Skin epidermis (tissue), 12 donors: ENCODE results near the gene IL18BP.

Source experiments
- H3K27ac ChIP-seq, 21 experiments: fragments of 200-600 bp; sonication (generic) in 11 of 21; one replicate each; pipeline ENCODE4 v1.5.0; 2020; ENCODE audit warnings: mild to moderate bottlenecking in 3 of 21, inconsistent platforms in 2 of 21, moderate library complexity in 2 of 21
- H3K4me3 ChIP-seq, 7 experiments: fragments of 200-600 bp; sonication (generic) in 2 of 7; one replicate each; pipeline ENCODE4 v1.5.0; 2020; ENCODE audit warnings: inconsistent platforms in 2 of 7, mild to moderate bottlenecking in 2 of 7, moderate library complexity in 1 of 7

IL18BP gene

DNA sequence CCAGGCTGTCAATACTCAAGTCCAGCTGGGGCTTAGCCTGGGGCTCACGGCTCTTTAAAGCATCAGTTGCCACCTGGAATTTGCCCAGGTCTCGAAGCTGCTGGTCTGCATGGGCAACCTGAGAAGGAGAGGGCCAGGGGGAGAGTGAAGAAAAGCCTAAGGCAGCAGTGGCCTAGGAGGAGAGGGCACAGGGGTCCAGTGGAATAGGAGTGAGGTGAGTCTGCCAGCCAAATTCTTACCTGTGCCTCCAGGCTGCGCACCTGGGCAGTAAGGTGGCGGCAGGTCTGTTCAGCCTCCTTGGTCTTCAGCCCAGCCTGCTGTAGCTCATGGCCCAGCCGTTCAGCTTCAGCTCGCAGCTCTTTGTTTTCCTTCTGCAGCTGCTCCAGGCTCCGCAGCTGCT lies 10.0 kb downstream of the IL18BP start:
- no peak overlapping the region for H3K27ac ChIP-seq
- H3K4me3 ChIP-seq, result no peak overlapping the region

DNA sequence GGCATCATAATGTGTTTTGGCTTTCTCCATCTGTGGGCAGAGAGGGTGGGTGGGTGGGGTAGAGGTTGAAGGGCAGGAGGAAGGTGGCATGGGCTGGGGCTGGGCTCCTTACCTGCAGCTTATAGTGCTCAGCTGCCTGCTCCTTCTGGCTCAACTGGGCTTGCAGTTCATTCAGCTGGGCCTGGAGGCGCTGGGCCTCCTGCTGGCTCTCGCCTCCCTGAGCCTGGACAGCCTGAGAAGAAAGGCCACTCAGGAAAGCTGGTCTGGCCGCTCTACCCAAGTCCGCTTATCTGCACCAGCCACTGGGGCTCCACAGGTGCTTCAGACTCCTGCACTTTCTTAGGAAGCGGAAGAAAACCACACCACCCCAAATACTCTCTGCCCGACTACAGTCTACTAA lies 10.4 kb downstream of the IL18BP start:
- Histone ChIP-seq H3K4me3 (no peak overlapping the region), H3K27ac (no peak overlapping the region)

DNA sequence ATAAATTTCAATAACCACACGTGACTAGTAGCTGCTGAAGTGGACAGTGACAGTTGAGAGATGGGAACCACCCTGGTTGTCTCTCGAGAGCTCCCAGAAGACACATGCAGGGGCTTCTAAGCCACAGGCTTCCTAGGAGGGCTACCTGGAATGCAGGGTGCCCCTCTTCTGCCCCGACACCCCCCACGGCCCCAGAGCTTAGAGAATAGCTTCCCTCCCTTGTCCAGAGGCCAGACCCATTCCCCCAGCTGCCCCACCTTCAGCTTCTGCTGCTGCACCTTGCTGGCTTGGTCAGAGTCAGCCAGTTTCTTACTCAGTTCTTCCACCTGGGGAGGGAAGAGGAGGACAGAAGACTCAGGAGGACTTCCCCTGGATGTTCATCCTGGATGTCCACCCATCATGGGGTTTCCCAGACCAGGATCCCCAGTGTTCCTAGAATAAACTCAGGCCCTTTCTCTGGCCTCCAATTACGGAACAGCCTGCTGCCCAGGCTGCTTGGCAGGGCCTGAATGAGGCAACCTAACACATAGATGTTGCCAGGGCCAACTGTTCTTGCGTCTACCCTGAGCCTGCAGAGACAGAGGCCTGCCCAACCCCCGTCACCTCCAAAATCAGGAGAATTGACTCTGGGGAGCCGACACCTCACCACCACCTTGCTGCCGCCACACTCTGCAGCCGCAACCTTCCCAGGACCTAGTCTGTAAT lies 12.0 kb downstream of the IL18BP start:
- Histone ChIP-seq H3K27ac (peak overlapping the region in 1 of 21 experiments; percentile 22), H3K4me3 (no peak overlapping the region)

DNA sequence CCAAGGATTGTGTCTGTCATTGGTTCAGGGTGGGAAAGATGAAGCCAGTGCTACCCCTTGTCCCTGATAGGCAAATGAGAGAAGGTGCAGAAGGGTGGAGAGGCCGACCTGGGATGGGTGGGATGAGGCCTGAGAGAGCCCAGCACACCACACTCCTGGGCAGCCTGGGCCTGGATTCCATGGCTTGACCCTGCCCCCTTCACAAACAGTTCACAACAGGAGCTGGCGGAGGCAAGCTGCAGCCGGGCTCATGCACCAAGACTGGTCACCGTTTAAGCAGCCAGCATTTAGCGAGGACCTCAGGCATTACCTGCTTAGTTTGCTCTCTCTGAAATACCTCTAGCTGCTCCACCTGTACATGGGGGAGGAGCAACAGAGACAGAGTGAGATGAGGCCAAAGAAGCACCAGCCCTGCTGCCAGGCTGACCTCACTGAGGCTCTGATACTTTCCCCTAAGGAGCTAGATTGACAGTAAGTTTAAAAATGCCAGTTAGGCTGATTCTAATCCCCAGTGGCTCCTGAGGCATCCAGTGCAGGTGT lies 13.5 kb downstream of the IL18BP start:
- Histone ChIP-seq H3K27ac (peak overlapping the region in 6 of 21 experiments; percentile 0 to 76 (median 44)), H3K4me3 (no peak overlapping the region)

DNA sequence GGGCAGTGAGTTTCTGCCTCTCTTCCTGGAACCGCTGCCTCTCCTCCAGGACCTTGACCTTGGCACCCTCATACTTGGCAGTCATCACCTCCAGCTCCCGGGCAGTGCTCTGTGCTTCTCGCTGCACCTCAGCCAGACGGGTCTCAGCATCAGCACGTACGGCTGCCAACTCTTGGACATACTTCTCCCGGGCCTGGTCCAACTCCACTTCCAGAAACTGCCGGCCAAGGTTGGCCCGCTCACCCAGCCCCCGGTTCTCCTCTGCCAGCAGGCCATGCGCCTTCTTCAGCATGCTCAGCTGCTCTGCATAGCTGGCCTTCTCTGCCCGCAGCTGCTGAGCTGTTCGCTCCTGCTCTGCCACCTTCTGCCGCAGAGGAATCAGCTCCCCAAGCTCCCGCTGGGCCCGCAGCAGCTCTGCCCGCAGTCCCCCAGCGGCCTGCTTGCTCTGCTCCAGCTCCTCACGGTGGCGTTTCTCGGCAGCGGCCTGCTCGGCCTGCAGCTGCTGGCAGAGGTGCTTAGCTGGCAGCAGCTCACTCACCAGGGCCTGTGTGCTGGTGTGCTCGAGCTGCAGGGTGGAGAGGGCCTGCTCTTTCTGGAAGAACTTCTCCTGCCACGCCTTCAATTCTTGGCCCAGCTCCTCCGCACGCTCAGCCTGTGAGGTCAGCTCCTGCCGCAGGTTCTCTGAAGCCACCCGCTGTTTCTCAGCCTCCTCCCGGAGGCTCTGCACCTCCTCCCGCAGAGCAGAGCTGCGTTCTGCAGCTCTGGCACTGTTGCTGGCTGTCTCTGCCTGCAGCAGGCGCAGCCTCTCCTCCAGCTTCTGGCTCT lies 14.4 kb downstream of the IL18BP start:
- Histone ChIP-seq H3K27ac (peak overlapping the region in 13 of 21 experiments; percentile 3 to 76 (median 51)), H3K4me3 (no peak overlapping the region)

DNA sequence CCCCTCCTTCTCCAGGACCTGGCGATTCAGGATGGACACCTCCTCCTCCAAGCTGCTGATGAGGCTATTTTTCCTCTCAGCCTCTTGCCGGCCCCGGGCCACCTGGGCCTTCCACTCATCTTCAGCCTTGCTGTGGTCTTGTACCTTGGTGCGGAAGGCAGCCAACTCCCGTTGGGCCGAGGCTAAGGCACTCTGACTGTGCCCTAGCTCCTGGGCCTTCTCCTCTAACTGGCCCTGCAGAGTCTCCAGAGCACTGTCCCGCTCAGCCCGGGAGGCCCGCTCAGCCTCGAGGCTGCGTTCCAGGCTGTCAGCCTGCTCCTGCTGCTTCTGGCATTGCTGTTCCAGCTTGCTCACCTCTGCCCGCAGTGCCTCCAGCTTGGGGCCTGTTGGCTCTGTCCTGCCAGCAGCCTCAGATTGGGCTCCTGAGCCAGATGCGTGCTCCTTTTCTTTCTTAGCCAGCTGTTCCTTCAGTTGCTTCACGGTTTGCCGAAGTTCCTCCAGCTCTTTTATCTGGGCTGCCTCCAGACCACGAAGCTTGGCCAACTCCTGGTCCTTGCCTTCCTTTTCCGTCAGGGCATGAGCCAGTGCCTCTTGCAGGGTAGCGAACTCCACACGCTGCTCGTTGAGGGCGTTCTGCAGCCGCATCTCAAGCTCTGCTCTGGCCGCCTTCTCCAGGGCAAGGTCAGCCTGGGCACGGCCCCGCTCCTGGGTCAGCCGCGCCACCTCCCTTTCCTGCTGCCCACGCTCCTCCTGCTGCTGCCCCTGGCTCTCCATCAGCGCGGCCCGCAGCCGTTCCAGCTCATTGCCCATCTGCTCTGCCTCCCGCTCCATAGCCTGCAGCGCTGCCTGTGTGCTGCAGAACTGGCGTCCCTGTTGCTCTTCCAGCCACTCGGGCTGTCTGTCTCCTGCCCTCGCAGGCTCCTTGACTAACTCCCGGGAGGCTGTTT lies 15.3 kb downstream of the IL18BP start:
- H3K27ac ChIP-seq, result peak overlapping the region in 12 of 21 experiments; percentile 4 to 76 (median 38)

DNA sequence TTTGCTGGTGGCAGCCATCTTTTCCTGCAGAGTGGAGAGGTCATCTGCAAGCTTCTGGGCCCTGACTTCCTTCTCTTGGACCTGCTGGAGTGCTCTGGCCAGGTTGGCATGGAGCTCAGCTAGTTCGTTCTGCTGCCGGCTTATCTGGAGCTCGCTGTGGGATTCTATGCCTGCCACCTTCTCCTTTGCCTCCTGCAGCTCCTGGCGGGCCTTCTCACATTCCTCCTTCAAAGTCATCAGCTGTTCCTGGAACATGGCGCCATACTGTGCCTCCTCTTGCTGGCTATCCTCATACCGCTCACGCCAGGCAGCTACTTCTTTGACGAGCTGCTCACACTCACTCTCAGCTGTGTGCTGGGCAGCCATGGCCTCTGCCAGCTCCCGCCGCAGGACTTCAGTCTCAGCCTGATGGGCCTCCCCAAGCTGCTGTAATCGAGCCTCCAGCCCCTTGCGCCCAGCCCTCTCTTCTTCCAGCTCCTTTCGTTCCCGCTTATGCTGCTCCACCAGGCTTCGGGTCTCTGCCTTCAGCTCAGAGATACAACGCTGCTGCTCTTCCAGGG lies 16.1 kb downstream of the IL18BP start:
- peak overlapping the region in 4 of 21 experiments; percentile 4 to 76 (median 45) for H3K27ac ChIP-seq

More for the DNA sequence above, 15.3 kb downstream of the IL18BP start:
- no peak overlapping the region for H3K4me3 ChIP-seq

GRCh38 chr11:72015511-72016061 lies 16.9 kb downstream of the IL18BP start:
- Histone ChIP-seq H3K27ac (peak overlapping the region in 1 of 21 experiments; percentile 76), H3K4me3 (no peak overlapping the region)

More for the DNA sequence above, 16.1 kb downstream of the IL18BP start:
- no peak overlapping the region for H3K4me3 ChIP-seq

DNA sequence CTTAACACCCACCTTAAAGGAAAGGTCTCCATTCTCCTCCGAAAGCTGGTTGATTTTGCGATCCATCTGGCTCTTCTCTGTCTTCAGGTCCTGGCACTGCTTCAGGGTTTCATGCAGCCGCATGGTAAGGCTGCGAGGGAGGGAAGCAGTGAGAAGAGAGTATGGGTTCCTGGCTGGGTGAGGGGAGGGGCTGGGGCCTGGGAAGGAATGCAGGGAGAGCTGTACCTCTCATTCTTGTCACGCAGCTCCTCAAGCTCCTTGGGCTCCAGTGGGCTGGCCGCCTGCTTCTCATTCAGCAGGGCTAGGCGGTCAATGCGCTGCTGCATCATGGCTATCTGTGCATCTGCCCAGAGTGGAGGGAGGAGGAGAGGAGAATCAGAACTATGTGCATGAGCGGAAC lies 19.5 kb downstream of the IL18BP start:
- Histone ChIP-seq H3K27ac (no peak overlapping the region), H3K4me3 (no peak overlapping the region)

DNA sequence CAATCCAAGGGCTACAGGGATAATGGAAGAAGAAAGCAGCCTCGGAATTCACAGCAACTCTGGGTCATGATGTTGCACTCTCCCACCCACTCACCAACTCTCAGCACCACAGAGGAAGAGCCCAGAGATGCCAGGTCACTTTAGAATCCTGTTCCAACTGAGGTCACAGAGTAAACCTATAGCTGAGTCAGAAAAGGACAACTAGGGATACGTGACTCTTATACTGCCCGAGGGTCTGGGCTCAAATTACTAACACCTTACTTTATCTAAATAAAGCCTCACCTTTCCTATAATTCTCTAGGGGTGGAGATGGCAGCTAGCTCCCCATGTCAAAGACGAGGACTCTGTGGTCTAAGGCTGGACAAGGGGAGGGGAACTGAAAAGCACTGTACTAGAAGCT lies 24.6 kb downstream of the IL18BP start:
- Histone ChIP-seq H3K4me3 (no peak overlapping the region), H3K27ac (peak overlapping the region in 3 of 21 experiments; percentile 26 to 32 (median 31))

- peak overlapping the region in 11 of 21 experiments; percentile 12 to 76 (median 45) for H3K27ac ChIP-seq
- no peak overlapping the region for H3K4me3 ChIP-seq
These were observed 25.5 kb downstream of the IL18BP start for GRCh38 chr11:72024069-72024754.

DNA sequence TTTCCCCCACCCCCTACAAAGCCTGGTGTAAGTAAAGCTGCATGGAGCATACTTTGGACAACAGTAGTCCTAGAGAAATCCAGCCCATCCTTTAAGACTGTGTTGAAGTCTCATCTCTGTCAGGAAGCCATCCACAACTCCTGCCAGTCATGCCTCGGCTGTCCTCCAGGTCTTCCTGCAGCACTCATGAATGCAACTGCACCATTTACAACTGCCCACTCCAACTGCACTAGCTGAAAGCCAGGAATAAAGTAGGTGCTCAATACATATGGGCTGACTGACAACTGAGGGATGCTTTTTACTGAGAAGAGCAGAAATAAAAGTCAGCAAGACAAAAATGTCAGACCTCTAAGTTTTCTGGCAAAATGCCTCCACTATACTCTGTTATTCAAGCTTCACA lies 27.4 kb downstream of the IL18BP start:
- no peak overlapping the region for H3K4me3 ChIP-seq
- peak overlapping the region in 9 of 21 experiments; percentile 0 to 76 (median 57) for H3K27ac ChIP-seq

GRCh38 chr11:72030472-72031045 lies 31.9 kb downstream of the IL18BP start:
- Histone ChIP-seq H3K4me3 (no peak overlapping the region), H3K27ac (peak overlapping the region in 2 of 21 experiments; percentile 2 to 19)

GRCh38 chr11:72036687-72037086 lies 38.0 kb downstream of the IL18BP start:
- Histone ChIP-seq H3K4me3 (no peak overlapping the region), H3K27ac (peak overlapping the region in 6 of 21 experiments; percentile 3 to 96 (median 34))

DNA sequence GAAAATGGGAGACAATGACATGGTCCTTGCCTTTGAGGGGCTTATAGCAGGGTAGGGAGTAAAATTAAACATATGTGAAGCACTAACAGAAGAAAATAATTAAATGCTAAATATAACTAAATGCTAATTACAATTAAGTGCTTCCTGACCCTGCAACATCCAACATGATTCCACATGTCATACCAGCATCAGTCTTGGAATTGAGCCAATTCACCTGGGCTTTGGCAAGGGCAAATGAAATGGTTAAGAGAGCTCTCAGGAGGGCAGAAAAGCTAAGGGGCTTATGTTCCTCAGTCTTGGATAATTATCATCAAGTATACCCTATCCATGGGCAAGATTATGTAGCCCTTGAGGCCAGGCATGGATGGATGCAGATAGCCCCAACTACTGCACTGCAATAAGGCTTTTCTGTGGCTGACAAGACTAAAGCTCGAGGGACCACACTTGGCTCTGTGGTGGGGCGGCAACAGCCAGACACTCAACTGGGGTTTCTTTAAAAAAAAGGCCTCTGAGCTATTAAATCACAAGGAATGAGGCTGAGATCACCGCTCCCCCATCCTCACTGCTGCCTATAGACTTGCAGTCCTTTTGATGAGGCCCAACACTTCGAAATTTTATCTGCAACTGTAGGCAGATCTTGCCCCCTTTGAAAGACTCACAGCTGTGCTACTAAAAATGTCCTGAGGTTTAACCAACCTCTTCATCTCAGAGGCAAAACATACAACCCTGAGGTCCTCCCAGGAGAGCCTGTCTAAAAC lies 39.0 kb downstream of the IL18BP start:
- H3K4me3 ChIP-seq, result peak overlapping the region in 3 of 7 experiments; percentile 42 to 54 (median 54)
- H3K27ac ChIP-seq, result peak overlapping the region in 18 of 21 experiments; percentile 91 to 100 (median 94)

DNA sequence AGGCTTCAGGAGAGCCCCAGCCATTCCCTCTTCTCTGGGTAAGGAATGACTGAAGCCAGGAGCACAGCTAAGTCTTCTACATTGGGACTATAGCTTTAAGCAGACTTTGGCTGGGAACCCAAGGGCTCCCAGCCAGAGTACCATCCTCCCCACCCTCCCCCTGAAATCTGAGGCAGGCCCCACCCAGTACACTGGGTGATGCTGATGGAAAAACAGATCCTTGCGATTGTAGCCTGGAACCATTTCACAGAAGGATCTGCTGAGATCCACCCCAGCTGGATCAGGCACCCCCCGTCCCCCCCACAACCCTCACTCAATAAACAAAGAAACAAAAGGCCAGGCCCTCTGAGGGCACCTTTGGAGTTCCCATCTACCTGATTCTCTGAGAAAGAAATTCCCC lies 39.8 kb downstream of the IL18BP start:
- peak overlapping the region; percentile 41 to 57 (median 49) for H3K4me3 ChIP-seq
- H3K27ac ChIP-seq, result peak overlapping the region in 20 of 21 experiments; percentile 43 to 100 (median 94)
